IPS-18a (cell line): ENCODE data around the gene CDC27.
"Not testable (repeated sequence)": the region's sequence is repeated elsewhere in the genome, so short reads cannot be mapped to it uniquely, and the experiment has no call there.

ENCODE experiments used
- H3K27ac ChIP-seq: one replicate; pipeline ENCODE4 v1.5.1; 2013; ENCODE audit warnings: low read length
- H3K27me3 ChIP-seq: one replicate; pipeline ENCODE4 v1.6.1; 2013; ENCODE audit warnings: mild to moderate bottlenecking, low read length; ENCODE audit not compliant: control insufficient read depth, insufficient read depth
- H3K36me3 ChIP-seq: one replicate; pipeline ENCODE4 v1.6.1; 2013; ENCODE audit warnings: low read depth, low read length; ENCODE audit not compliant: control insufficient read depth
- H3K4me1 ChIP-seq: one replicate; pipeline ENCODE4 v1.6.1; 2013; ENCODE audit warnings: low read depth, low read length; ENCODE audit not compliant: control insufficient read depth
- H3K4me3 ChIP-seq: one replicate; pipeline ENCODE4 v1.5.1; 2013; ENCODE audit warnings: low read length
- H3K9ac ChIP-seq: one replicate; pipeline ENCODE4 v1.6.1; 2013; ENCODE audit warnings: mild to moderate bottlenecking, low read length, moderate library complexity
- H3K9me3 ChIP-seq: one replicate; pipeline ENCODE4 v1.6.1; 2013; ENCODE audit warnings: low read depth, low read length; ENCODE audit not compliant: control insufficient read depth

CDC27 gene

GRCh38 chr17:47225911-47226688 lies 37.0 kb upstream of the CDC27 start:
- Histone ChIP-seq H3K4me1 (peaks cover 2% of the 10 kb centered on the region), H3K9me3 (no peaks in the 10 kb centered on the region), H3K9ac (no peak overlapping the region), H3K36me3 (no peaks in the 10 kb centered on the region), H3K27ac (no peak overlapping the region), H3K27me3 (peaks cover 5% of the 10 kb centered on the region), H3K4me3 (no peak overlapping the region)

- Histone ChIP-seq H3K27ac (no peak overlapping the region), H3K27me3 (peaks cover 5% of the 10 kb centered on the region), H3K4me3 (no peak overlapping the region), H3K36me3 (no peaks in the 10 kb centered on the region), H3K9ac (no peak overlapping the region), H3K9me3 (no peaks in the 10 kb centered on the region), H3K4me1 (peaks cover 9% of the 10 kb centered on the region)
These were observed 36.4 kb upstream of the CDC27 start for GRCh38 chr17:47225436-47225858.

- H3K27ac ChIP-seq, result no peak overlapping the region
- no peak overlapping the region for H3K4me3 ChIP-seq
- H3K4me1 ChIP-seq, result peaks cover 11% of the 10 kb centered on the region
- H3K9ac ChIP-seq, result no peak overlapping the region
- H3K27me3 ChIP-seq, result peaks cover under 1% of the 10 kb centered on the region
- no peaks in the 10 kb centered on the region for H3K36me3 ChIP-seq
- H3K9me3 ChIP-seq, result no peaks in the 10 kb centered on the region
These were observed 35.9 kb upstream of the CDC27 start for GRCh38 chr17:47224966-47225365.

GRCh38 chr17:47224077-47224476 lies 35.0 kb upstream of the CDC27 start:
- H3K36me3 ChIP-seq, H3K27ac ChIP-seq, H3K9ac ChIP-seq, H3K27me3 ChIP-seq, H3K9me3 ChIP-seq, H3K4me3 ChIP-seq: not testable (repeated sequence)
- peaks cover 11% of the 10 kb centered on the region for H3K4me1 ChIP-seq

GRCh38 chr17:47223460-47223859 lies 34.4 kb upstream of the CDC27 start:
- Histone ChIP-seq H3K9me3 (no peaks in the 10 kb centered on the region), H3K4me1 (peaks cover 11% of the 10 kb centered on the region), H3K36me3 (no peaks in the 10 kb centered on the region), H3K27ac (no peak overlapping the region), H3K27me3 (no peaks in the 10 kb centered on the region), H3K4me3 (no peak overlapping the region), H3K9ac (no peak overlapping the region)

- Histone ChIP-seq H3K36me3 (no peaks in the 10 kb centered on the region), H3K9me3 (no peaks in the 10 kb centered on the region), H3K4me3 (no peak overlapping the region)
These were observed 33.9 kb upstream of the CDC27 start for GRCh38 chr17:47223007-47223406.

GRCh38 chr17:47222047-47222446 lies 33.0 kb upstream of the CDC27 start:
- no peak overlapping the region for H3K9ac ChIP-seq

More at GRCh38 chr17:47223007-47223406, 33.9 kb upstream of the CDC27 start:
- Histone ChIP-seq H3K27ac (no peak overlapping the region), H3K27me3 (no peaks in the 10 kb centered on the region), H3K9ac (no peak overlapping the region), H3K4me1 (peaks cover 11% of the 10 kb centered on the region)

GRCh38 chr17:47221154-47221553 lies 32.1 kb upstream of the CDC27 start:
- no peak overlapping the region for H3K4me3 ChIP-seq
- no peak overlapping the region for H3K27ac ChIP-seq
- H3K9ac ChIP-seq, result no peak overlapping the region
- no peaks in the 10 kb centered on the region for H3K27me3 ChIP-seq
- H3K36me3 ChIP-seq, result no peaks in the 10 kb centered on the region
- H3K9me3 ChIP-seq, result no peaks in the 10 kb centered on the region
- H3K4me1 ChIP-seq, result peaks cover 11% of the 10 kb centered on the region

More at GRCh38 chr17:47222047-47222446, 33.0 kb upstream of the CDC27 start:
- H3K4me3 ChIP-seq, result no peak overlapping the region
- peaks cover 11% of the 10 kb centered on the region for H3K4me1 ChIP-seq
- H3K27me3 ChIP-seq, result no peaks in the 10 kb centered on the region
- H3K27ac ChIP-seq, result no peak overlapping the region
- H3K9me3 ChIP-seq, result no peaks in the 10 kb centered on the region
- H3K36me3 ChIP-seq, result no peaks in the 10 kb centered on the region

GRCh38 chr17:47220531-47220999 lies 31.5 kb upstream of the CDC27 start:
- Histone ChIP-seq H3K27ac (no peak overlapping the region), H3K9me3 (no peaks in the 10 kb centered on the region), H3K4me3 (no peak overlapping the region), H3K4me1 (peaks cover 11% of the 10 kb centered on the region), H3K27me3 (no peaks in the 10 kb centered on the region), H3K9ac (no peak overlapping the region), H3K36me3 (no peaks in the 10 kb centered on the region)

GRCh38 chr17:47219621-47220475 lies 30.8 kb upstream of the CDC27 start:
- peaks cover 11% of the 10 kb centered on the region for H3K4me1 ChIP-seq
- no peak overlapping the region for H3K4me3 ChIP-seq
- H3K9ac ChIP-seq, result no peak overlapping the region
- H3K27ac ChIP-seq, result no peak overlapping the region
- H3K36me3 ChIP-seq, result no peaks in the 10 kb centered on the region
- no peaks in the 10 kb centered on the region for H3K9me3 ChIP-seq
- H3K27me3 ChIP-seq, result no peaks in the 10 kb centered on the region

GRCh38 chr17:47218896-47219430 lies 29.9 kb upstream of the CDC27 start:
- no peaks in the 10 kb centered on the region for H3K27me3 ChIP-seq
- H3K36me3 ChIP-seq, result no peaks in the 10 kb centered on the region
- no peak overlapping the region for H3K9ac ChIP-seq
- H3K9me3 ChIP-seq, result no peaks in the 10 kb centered on the region
- no peak overlapping the region for H3K4me3 ChIP-seq
- no peak overlapping the region for H3K27ac ChIP-seq
- H3K4me1 ChIP-seq, result peaks cover 11% of the 10 kb centered on the region
